SK-N-SH (cell line): ENCODE results near the gene RNF166.

ENCODE experiments used
- EZH2phosphoT487 ChIP-seq: fragments of 200-600 bp; sonication (generic); IDR thresholded peaks from 2 replicates; pipeline ENCODE4 v1.6.1; 2017; ENCODE audit warnings: low read depth, mixed run types, mild to moderate bottlenecking, antibody characterized with exemption, moderate library complexity, borderline replicate concordance
- POLR2AphosphoS5 ChIP-seq: IDR thresholded peaks from 2 replicates; pipeline ENCODE4 v1.6.1; 2012; ENCODE audit warnings: low read depth, low read length
- RCOR1 ChIP-seq: fragments of 150-350 bp; IDR thresholded peaks from 2 replicates; pipeline ENCODE4 v1.6.1; 2017; ENCODE audit warnings: antibody characterized with exemption, low read length
- YY1 ChIP-seq: IDR thresholded peaks from 2 replicates; pipeline ENCODE4 v1.4.0; 2012; ENCODE audit warnings: low read depth, mild to moderate bottlenecking
- TF ChIP-seq, protein P1 (sequence below): fragments of 200-600 bp; sonication (generic); IDR thresholded peaks from 2 replicates; pipeline ENCODE4 v1.6.1; 2017; ENCODE audit warnings: antibody characterized with exemption, mild to moderate bottlenecking, moderate library complexity

GRCh38 chr16:88732961-88733294 is 26.7 kb upstream of the RNF166 start:
- TF ChIP-seq, protein P1, sequence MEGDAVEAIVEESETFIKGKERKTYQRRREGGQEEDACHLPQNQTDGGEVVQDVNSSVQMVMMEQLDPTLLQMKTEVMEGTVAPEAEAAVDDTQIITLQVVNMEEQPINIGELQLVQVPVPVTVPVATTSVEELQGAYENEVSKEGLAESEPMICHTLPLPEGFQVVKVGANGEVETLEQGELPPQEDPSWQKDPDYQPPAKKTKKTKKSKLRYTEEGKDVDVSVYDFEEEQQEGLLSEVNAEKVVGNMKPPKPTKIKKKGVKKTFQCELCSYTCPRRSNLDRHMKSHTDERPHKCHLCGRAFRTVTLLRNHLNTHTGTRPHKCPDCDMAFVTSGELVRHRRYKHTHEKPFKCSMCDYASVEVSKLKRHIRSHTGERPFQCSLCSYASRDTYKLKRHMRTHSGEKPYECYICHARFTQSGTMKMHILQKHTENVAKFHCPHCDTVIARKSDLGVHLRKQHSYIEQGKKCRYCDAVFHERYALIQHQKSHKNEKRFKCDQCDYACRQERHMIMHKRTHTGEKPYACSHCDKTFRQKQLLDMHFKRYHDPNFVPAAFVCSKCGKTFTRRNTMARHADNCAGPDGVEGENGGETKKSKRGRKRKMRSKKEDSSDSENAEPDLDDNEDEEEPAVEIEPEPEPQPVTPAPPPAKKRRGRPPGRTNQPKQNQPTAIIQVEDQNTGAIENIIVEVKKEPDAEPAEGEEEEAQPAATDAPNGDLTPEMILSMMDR: no peak
- TF ChIP-seq POLR2AphosphoS5 (no peak), RCOR1 (no peak), YY1 (no peak), EZH2phosphoT487 (no peak)
